ENCODE results near the gene PPP6R2.

- TF ChIP-seq CTCF (conservative IDR thresholded peaks at IDR 0.05 in 1 of 2, IDR thresholded peaks at IDR 0.05 in 1 of 2; ENCODE audit: low read depth in 1 of 2, low read length in 2 of 2): no peak
- TF ChIP-seq EZH2 (IDR thresholded peaks at IDR 0.05; ENCODE audit: low read length, missing control alignments): no peak
Measured at GRCh38 chr22:50361688-50362087, 18.6 kb downstream of the PPP6R2 start.
